ENCODE measurements around the gene RTN4IP1.

Gene RTN4IP1

GRCh38 chr6:106648651-106649308, 19.5 kb upstream of the RTN4IP1 start:
- Histone ChIP-seq H3K27me3 (ENCODE audit: insufficient read depth, low read length) (no peaks in the 10 kb centered on the region), H3K36me3 (ENCODE audit: insufficient read depth, low read length) (peaks cover 19% of the 10 kb centered on the region; the same call in 1 of the 2 replicates), H3K27ac (ENCODE audit: low read depth, low read length) (no peak overlapping the region), H2AFZ (ENCODE audit: low read length, unreplicated experiment) (no peak overlapping the region), H3K4me1 (ENCODE audit: control insufficient read depth, insufficient read depth, low read length, unreplicated experiment) (no peaks in the 10 kb centered on the region), H3K79me2 (ENCODE audit: control insufficient read depth, insufficient read depth, low read length, unreplicated experiment) (no peaks in the 10 kb centered on the region), H3K4me3 (ENCODE audit: low read depth, low read length) (no peak overlapping the region)

GRCh38 chr6:106643061-106643460, 13.8 kb upstream of the RTN4IP1 start:
- peak overlapping the region; percentile 70 for H3K27ac ChIP-seq (ENCODE audit: low read depth, low read length)
- H3K79me2 ChIP-seq (ENCODE audit: control insufficient read depth, insufficient read depth, low read length, unreplicated experiment): peaks cover under 1% of the 10 kb centered on the region
- H3K36me3 ChIP-seq (ENCODE audit: insufficient read depth, low read length): peaks cover 5% of the 10 kb centered on the region; the same call in 1 of the 2 replicates

DNA sequence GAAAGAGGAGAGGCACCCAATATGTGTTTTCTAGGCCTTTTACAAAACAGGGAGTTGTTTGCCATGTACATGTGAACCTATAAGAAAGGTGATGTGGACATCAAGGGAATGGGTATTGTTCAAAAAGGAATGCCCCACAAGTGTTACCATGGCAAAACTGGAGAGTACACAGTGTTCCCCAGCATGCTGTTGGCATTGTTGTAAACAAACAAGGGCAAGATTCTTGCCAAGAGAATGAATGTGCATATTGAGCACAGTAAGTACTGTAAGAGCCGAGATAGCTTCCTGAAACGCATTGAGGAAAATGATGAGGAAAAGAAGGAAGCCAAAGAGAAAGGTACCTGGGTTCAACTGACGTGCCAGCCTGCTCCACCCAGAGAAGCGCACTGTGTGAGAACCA, 13.2 kb upstream of the RTN4IP1 start:
- Histone ChIP-seq H3K79me2 (ENCODE audit: control insufficient read depth, insufficient read depth, low read length, unreplicated experiment) (peaks cover 4% of the 10 kb centered on the region), H2AFZ (ENCODE audit: low read length, unreplicated experiment) (no peak overlapping the region), H3K4me3 (ENCODE audit: low read depth, low read length) (no peak overlapping the region), H3K4me1 (ENCODE audit: control insufficient read depth, insufficient read depth, low read length, unreplicated experiment) (peaks cover 9% of the 10 kb centered on the region), H3K27me3 (ENCODE audit: insufficient read depth, low read length) (no peaks in the 10 kb centered on the region), H3K36me3 (ENCODE audit: insufficient read depth, low read length) (peaks cover 5% of the 10 kb centered on the region; the same call in 1 of the 2 replicates), H3K27ac (ENCODE audit: low read depth, low read length) (peak overlapping the region; percentile 70)

More at GRCh38 chr6:106643061-106643460, 13.8 kb upstream of the RTN4IP1 start:
- peaks cover 9% of the 10 kb centered on the region for H3K4me1 ChIP-seq (ENCODE audit: control insufficient read depth, insufficient read depth, low read length, unreplicated experiment)
- no peak overlapping the region for H3K4me3 ChIP-seq (ENCODE audit: low read depth, low read length)
- H3K27me3 ChIP-seq (ENCODE audit: insufficient read depth, low read length): no peaks in the 10 kb centered on the region
- H2AFZ ChIP-seq (ENCODE audit: low read length, unreplicated experiment): no peak overlapping the region

DNA sequence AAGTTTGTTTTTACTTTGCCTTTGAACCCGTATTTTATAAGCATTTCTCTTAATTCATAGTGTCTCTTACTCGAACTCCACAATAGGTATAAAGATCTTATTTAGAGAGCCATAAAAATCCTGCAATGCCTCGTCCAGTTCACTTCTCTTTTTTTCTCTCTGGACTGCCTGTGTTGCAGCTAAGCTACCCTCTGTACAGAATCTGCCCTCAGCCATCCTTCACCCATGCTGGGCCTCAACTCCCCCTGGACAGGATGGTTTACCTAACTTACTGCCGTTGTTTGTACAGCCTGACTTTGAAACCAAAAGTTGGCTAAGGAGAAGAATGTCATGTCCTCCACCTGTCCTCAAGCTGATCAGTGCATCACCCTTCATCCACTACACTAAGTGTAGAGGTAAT, 10.5 kb upstream of the RTN4IP1 start:
- H3K27ac ChIP-seq (ENCODE audit: low read depth, low read length): no peak overlapping the region

DNA sequence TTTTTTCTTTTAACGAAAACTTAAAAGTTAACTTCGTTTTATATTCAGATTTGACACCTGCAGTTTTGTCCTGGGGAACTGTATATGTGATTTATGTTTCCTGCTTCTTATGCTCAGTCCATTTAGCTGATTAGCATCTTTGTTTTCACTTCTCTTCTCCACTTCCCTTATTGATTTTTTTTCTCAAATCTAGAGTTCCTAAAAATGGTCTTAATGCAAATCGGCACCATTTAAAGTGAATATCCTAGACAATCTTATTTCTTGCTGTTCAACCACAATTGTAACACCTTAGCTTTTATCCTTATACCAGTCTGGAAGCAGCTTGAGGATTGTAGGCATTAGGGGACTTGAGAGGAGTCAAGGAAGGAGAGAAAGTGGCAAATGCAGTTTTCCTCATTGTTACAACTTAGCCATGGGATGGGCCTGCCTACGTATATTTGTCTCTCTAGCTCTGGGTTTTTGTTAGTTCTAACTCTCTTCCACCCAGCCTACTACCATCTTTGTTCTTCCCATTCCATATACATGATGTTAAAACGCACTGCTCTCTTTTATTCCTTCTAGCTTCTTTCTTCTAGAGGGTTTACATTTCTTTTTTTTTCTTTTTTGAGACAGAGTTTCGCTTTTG, 8.5 kb upstream of the RTN4IP1 start:
- H3K4me1 ChIP-seq (ENCODE audit: control insufficient read depth, insufficient read depth, low read length, unreplicated experiment): peaks cover 7% of the 10 kb centered on the region
- no peak overlapping the region for H2AFZ ChIP-seq (ENCODE audit: low read length, unreplicated experiment)
- H3K36me3 ChIP-seq (ENCODE audit: insufficient read depth, low read length): no peaks in the 10 kb centered on the region; the same call in 1 of the 2 replicates
- H3K27ac ChIP-seq (ENCODE audit: low read depth, low read length): no peak overlapping the region
- H3K79me2 ChIP-seq (ENCODE audit: control insufficient read depth, insufficient read depth, low read length, unreplicated experiment): peaks cover 31% of the 10 kb centered on the region
- H3K27me3 ChIP-seq (ENCODE audit: insufficient read depth, low read length): no peaks in the 10 kb centered on the region
- H3K4me3 ChIP-seq (ENCODE audit: low read depth, low read length): no peak overlapping the region

More for the DNA sequence above, 10.5 kb upstream of the RTN4IP1 start:
- Histone ChIP-seq H3K36me3 (ENCODE audit: insufficient read depth, low read length) (peaks cover 1% of the 10 kb centered on the region; the same call in 1 of the 2 replicates), H2AFZ (ENCODE audit: low read length, unreplicated experiment) (no peak overlapping the region), H3K4me3 (ENCODE audit: low read depth, low read length) (no peak overlapping the region), H3K27me3 (ENCODE audit: insufficient read depth, low read length) (no peaks in the 10 kb centered on the region), H3K79me2 (ENCODE audit: control insufficient read depth, insufficient read depth, low read length, unreplicated experiment) (peaks cover 12% of the 10 kb centered on the region), H3K4me1 (ENCODE audit: control insufficient read depth, insufficient read depth, low read length, unreplicated experiment) (peaks cover 9% of the 10 kb centered on the region)

DNA sequence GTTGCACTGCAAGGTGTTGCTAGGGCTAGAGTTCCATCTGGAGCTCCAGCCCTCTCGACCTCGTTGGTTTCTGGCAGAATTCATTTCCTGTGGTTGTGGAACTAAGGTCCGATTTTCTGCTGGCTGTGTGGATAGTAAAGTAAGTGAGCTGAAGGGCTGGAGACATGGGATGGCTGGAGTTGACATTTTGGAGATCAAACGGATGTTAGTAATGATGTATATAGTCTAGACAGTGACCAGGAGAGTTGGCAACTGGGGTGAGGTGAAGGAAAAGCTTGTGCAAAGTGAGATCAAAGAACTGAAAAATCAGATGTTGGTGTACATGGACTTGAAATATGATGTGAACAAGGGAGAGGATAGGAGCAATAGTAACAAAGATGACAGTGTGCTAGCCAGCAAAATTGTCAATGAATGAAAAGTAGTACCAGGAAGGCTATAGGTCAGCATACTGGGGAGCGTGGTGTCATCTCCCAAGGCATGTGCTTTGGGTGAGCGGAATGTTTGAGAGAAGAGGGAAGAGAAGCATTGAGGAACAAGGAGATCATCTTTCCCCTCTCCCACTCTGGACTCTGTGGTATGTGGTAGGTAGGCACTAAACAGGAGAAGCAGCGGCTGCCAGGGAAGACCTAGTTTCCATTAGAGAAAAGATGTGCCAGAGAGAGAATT, 7.9 kb upstream of the RTN4IP1 start:
- no peak overlapping the region for H2AFZ ChIP-seq (ENCODE audit: low read length, unreplicated experiment)
- no peak overlapping the region for H3K4me3 ChIP-seq (ENCODE audit: low read depth, low read length)
- H3K36me3 ChIP-seq (ENCODE audit: insufficient read depth, low read length): no peaks in the 10 kb centered on the region; the same call in 1 of the 2 replicates
- H3K79me2 ChIP-seq (ENCODE audit: control insufficient read depth, insufficient read depth, low read length, unreplicated experiment): peaks cover 37% of the 10 kb centered on the region
- no peak overlapping the region for H3K27ac ChIP-seq (ENCODE audit: low read depth, low read length)
- H3K4me1 ChIP-seq (ENCODE audit: control insufficient read depth, insufficient read depth, low read length, unreplicated experiment): peaks cover under 1% of the 10 kb centered on the region
- H3K27me3 ChIP-seq (ENCODE audit: insufficient read depth, low read length): no peaks in the 10 kb centered on the region

DNA sequence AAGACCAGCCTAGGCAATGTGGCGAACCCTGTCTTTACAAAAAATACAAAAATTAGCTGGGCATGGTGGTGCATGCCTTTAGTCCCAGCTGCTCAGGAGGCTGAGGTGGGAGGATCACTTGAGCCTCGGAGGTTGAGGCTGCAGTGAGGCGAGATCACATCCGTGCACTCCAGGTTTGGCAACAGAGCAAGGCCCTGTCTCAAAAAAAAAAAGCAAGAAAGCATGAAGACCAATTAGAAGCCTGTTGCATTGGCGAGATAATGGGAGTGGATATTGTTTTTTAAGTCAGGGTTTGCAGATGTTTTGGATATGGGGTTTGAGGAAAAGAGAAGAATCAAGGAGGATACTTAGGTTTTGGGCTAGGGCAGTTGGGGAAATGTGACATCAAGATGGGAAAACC, 5.3 kb upstream of the RTN4IP1 start:
- Histone ChIP-seq H3K4me1 (ENCODE audit: control insufficient read depth, insufficient read depth, low read length, unreplicated experiment) (peaks cover 4% of the 10 kb centered on the region), H3K36me3 (ENCODE audit: insufficient read depth, low read length) (no peaks in the 10 kb centered on the region), H3K4me3 (ENCODE audit: low read depth, low read length) (no peak overlapping the region), H3K79me2 (ENCODE audit: control insufficient read depth, insufficient read depth, low read length, unreplicated experiment) (peaks cover 57% of the 10 kb centered on the region), H3K27me3 (ENCODE audit: insufficient read depth, low read length) (no peaks in the 10 kb centered on the region), H3K27ac (ENCODE audit: low read depth, low read length) (no peak overlapping the region), H2AFZ (ENCODE audit: low read length, unreplicated experiment) (no peak overlapping the region)

DNA sequence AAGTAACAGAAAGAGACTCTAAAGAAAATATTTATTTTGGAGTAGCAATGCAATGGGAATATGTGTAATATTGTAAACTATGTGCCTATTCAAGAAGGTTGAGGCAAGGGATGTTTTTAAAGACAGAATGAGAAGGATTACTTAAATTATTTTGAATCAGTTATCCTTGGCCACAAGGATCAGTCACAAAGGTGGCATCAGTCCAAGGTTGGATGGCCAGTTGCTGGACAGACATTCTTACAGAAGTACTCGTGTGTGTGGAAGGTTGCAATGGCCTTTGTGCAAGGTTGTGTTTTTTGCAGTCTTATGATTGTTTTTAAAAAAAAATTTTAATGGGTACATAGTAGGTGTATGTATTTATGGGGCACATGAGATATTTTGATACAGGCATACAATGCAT, 2.0 kb upstream of the RTN4IP1 start:
- H3K27ac ChIP-seq (ENCODE audit: low read depth, low read length): no peak overlapping the region
- no peak overlapping the region for H3K4me3 ChIP-seq (ENCODE audit: low read depth, low read length)
- peaks cover 54% of the 10 kb centered on the region for H3K79me2 ChIP-seq (ENCODE audit: control insufficient read depth, insufficient read depth, low read length, unreplicated experiment)
- H3K36me3 ChIP-seq (ENCODE audit: insufficient read depth, low read length): no peaks in the 10 kb centered on the region
- H2AFZ ChIP-seq (ENCODE audit: low read length, unreplicated experiment): no peak overlapping the region
- peaks cover 7% of the 10 kb centered on the region for H3K4me1 ChIP-seq (ENCODE audit: control insufficient read depth, insufficient read depth, low read length, unreplicated experiment)
- H3K27me3 ChIP-seq (ENCODE audit: insufficient read depth, low read length): no peaks in the 10 kb centered on the region

- peaks cover 7% of the 10 kb centered on the region for H3K4me1 ChIP-seq (ENCODE audit: control insufficient read depth, insufficient read depth, low read length, unreplicated experiment)
- peak overlapping the region; percentile 93 for H3K4me3 ChIP-seq (ENCODE audit: low read depth, low read length)
- no peaks in the 10 kb centered on the region for H3K36me3 ChIP-seq (ENCODE audit: insufficient read depth, low read length)
- peak overlapping the region; percentile 87 for H2AFZ ChIP-seq (ENCODE audit: low read length, unreplicated experiment)
- H3K27me3 ChIP-seq (ENCODE audit: insufficient read depth, low read length): no peaks in the 10 kb centered on the region
- H3K79me2 ChIP-seq (ENCODE audit: control insufficient read depth, insufficient read depth, low read length, unreplicated experiment): peaks cover 52% of the 10 kb centered on the region
- H3K27ac ChIP-seq (ENCODE audit: low read depth, low read length): peak overlapping the region; percentile 55; the same call in 1 of the 2 replicates
Measured at GRCh38 chr6:106630366-106630765, 1.1 kb upstream of the RTN4IP1 start.

- Histone ChIP-seq H3K4me3 (ENCODE audit: low read depth, low read length) (peak overlapping the region; percentile 93), H3K79me2 (ENCODE audit: control insufficient read depth, insufficient read depth, low read length, unreplicated experiment) (peaks cover 47% of the 10 kb centered on the region), H3K27ac (ENCODE audit: low read depth, low read length) (peak overlapping the region; percentile 55; the same call in 1 of the 2 replicates), H3K36me3 (ENCODE audit: insufficient read depth, low read length) (no peaks in the 10 kb centered on the region), H3K4me1 (ENCODE audit: control insufficient read depth, insufficient read depth, low read length, unreplicated experiment) (peaks cover 7% of the 10 kb centered on the region), H3K27me3 (ENCODE audit: insufficient read depth, low read length) (no peaks in the 10 kb centered on the region), H2AFZ (ENCODE audit: low read length, unreplicated experiment) (peak overlapping the region; percentile 87)
Measured at GRCh38 chr6:106629859-106630163, 513 bp upstream of the RTN4IP1 start.
